HG03520 (cell line): ENCODE data around the gene UGT2A3.
"Not testable (repeated sequence)": the region's sequence is repeated elsewhere in the genome, so short reads cannot be mapped to it uniquely, and the experiment has no call there.

ENCODE experiments used
- ATAC-seq: cut with Tn5 transposase; IDR thresholded peaks from one replicate; pipeline ENCODE4 v1.9.1; 2021; ENCODE audit warnings: mild to moderate bottlenecking, moderate library complexity; ENCODE audit not compliant: unreplicated experiment

The UGT2A3 gene

GRCh38 chr4:68951078-68951805 lies at the start of gene UGT2A3:
TSS of gene UGT2A3 (minus strand) at chr4:68951804. CDS start at chr4:68951760, 44 bp downstream.
- ATAC-seq, result no peak

- no peak for ATAC-seq
Measured at GRCh38 chr4:68997040-68997439, 45.4 kb upstream of the UGT2A3 start.

- peak; percentile 65 for ATAC-seq
Measured at GRCh38 chr4:68995292-68995691, 43.7 kb upstream of the UGT2A3 start.

- no peak for ATAC-seq
Measured at GRCh38 chr4:68987007-68987406, 35.4 kb upstream of the UGT2A3 start.

GRCh38 chr4:68985442-68985841 lies 33.8 kb upstream of the UGT2A3 start:
- no peak for ATAC-seq

GRCh38 chr4:68984947-68985346 lies 33.3 kb upstream of the UGT2A3 start:
- ATAC-seq, result no peak

GRCh38 chr4:68963374-68963773 lies 11.8 kb upstream of the UGT2A3 start:
- ATAC-seq, result no peak

GRCh38 chr4:68962868-68963267 lies 11.3 kb upstream of the UGT2A3 start:
- no peak for ATAC-seq

GRCh38 chr4:68960294-68961163 lies 8.9 kb upstream of the UGT2A3 start:
- no peak for ATAC-seq

GRCh38 chr4:68959085-68959484 lies 7.5 kb upstream of the UGT2A3 start:
- ATAC-seq, result not testable (repeated sequence)

GRCh38 chr4:68954126-68954525 lies 2.5 kb upstream of the UGT2A3 start:
- no peak for ATAC-seq

- no peak for ATAC-seq
Measured at GRCh38 chr4:68953056-68953596, 1.5 kb upstream of the UGT2A3 start.

- no peak for ATAC-seq
Measured at GRCh38 chr4:68951806-68952585, 392 bp upstream of the UGT2A3 start.

GRCh38 chr4:68950033-68950432 lies 1.6 kb downstream of the UGT2A3 start:
- ATAC-seq, result no peak

- no peak for ATAC-seq
Measured at GRCh38 chr4:68948985-68949384, 2.6 kb downstream of the UGT2A3 start.

GRCh38 chr4:68948044-68948743 lies 3.4 kb downstream of the UGT2A3 start:
- no peak for ATAC-seq

GRCh38 chr4:68929076-68929737 lies 22.4 kb downstream of the UGT2A3 start:
- ATAC-seq, result no peak

GRCh38 chr4:68927165-68927564 lies 24.4 kb downstream of the UGT2A3 start:
- no peak for ATAC-seq

GRCh38 chr4:68922202-68922601 lies 29.4 kb downstream of the UGT2A3 start:
- not testable (repeated sequence) for ATAC-seq

- ATAC-seq, result no peak
Measured at GRCh38 chr4:68921051-68921450, 30.6 kb downstream of the UGT2A3 start.
